SU-DHL-6 (cell line): Measurements from ENCODE around the gene NPAS3.

Source experiments
- H2AFZ ChIP-seq: fragments of 200-600 bp; sonication (generic); 2 replicates; pipeline ENCODE4 v1.6.1; 2014; ENCODE audit warnings: low read depth, mild to moderate bottlenecking, moderate library complexity, mixed read lengths, antibody characterized with exemption, low read length; ENCODE audit not compliant: severe bottlenecking
- H3F3A ChIP-seq: fragments of 200-600 bp; shearing (Covaris generic); 2 replicates; pipeline ENCODE4 v1.6.0; 2016; ENCODE audit warnings: antibody characterized with exemption, mild to moderate bottlenecking; ENCODE audit not compliant: insufficient read depth
- H3K27ac ChIP-seq: fragments of 200-600 bp; sonication (generic); 2 replicates; pipeline ENCODE4 v1.5.1; 2016; ENCODE audit warnings: low read depth, mild to moderate bottlenecking, low read length, moderate library complexity, mixed read lengths
- H3K27me3 ChIP-seq: fragments of 200-600 bp; sonication (generic), shearing (Covaris generic); 2 replicates; pipeline ENCODE4 v1.6.0; 2014; ENCODE audit warnings: mild to moderate bottlenecking, low read length
- H3K36me3 ChIP-seq: fragments of 200-600 bp; sonication (generic); 2 replicates; pipeline ENCODE4 v1.6.1; 2014; ENCODE audit warnings: mild to moderate bottlenecking, low read length, mixed read lengths
- H3K4me2 ChIP-seq: fragments of 300-600, 200-600 bp; shearing (Covaris generic), sonication (generic); 2 replicates; pipeline ENCODE4 v1.6.0; 2014; ENCODE audit warnings: low read length, low read depth, mild to moderate bottlenecking; ENCODE audit not compliant: poor library complexity, severe bottlenecking
- H3K4me3 ChIP-seq: fragments of 200-600 bp; sonication (generic); 2 replicates; pipeline ENCODE4 v1.5.1; 2014; ENCODE audit warnings: antibody characterized with exemption, low read length, mild to moderate bottlenecking, mixed read lengths; ENCODE audit not compliant: insufficient read depth, poor library complexity, severe bottlenecking
- H3K79me2 ChIP-seq: fragments of 200-600 bp; sonication (generic); 2 replicates; pipeline ENCODE4 v1.6.1; 2014; ENCODE audit warnings: mild to moderate bottlenecking, low read length, moderate library complexity; ENCODE audit not compliant: insufficient read depth
- H3K9ac ChIP-seq: fragments of 200-600 bp; sonication (generic); 2 replicates; pipeline ENCODE4 v1.7.0; 2014; ENCODE audit warnings: mild to moderate bottlenecking, low read length
- H3K9me2 ChIP-seq: fragments of 200-600 bp; sonication (generic); replicated peaks from 2 replicates; pipeline ENCODE4 v1.6.1; 2014; ENCODE audit warnings: low read length; ENCODE audit not compliant: insufficient read depth
- H3K9me3 ChIP-seq: fragments of 200-600 bp; sonication (generic); 2 replicates; pipeline ENCODE4 v1.6.1; 2014; ENCODE audit warnings: low read length, mixed read lengths; ENCODE audit not compliant: insufficient read depth
- H4K20me1 ChIP-seq: fragments of 200-600 bp; sonication (generic); 2 replicates; pipeline ENCODE4 v1.6.1; 2014; ENCODE audit warnings: low read depth, mild to moderate bottlenecking, antibody characterized with exemption, low read length, moderate library complexity, mixed read lengths
- CTCF ChIP-seq: fragments of 200-600 bp; sonication (generic); IDR thresholded peaks from one replicate; pipeline ENCODE4 v1.5.1; 2017; ENCODE audit warnings: antibody characterized with exemption, mild to moderate bottlenecking, low read length, moderate library complexity; ENCODE audit not compliant: insufficient read depth, poor library complexity, severe bottlenecking
- EZH2phosphoT487 ChIP-seq: fragments of 200-600 bp; sonication (generic), shearing (Covaris generic); conservative IDR thresholded peaks from 2 replicates; pipeline ENCODE4 v1.6.1; 2018; ENCODE audit warnings: mild to moderate bottlenecking, antibody characterized with exemption, low read length, moderate library complexity, mixed read lengths

The NPAS3 gene

GRCh38 chr14:33511851-33512640 lies 573.4 kb downstream of the NPAS3 start:
- no peak overlapping the region for H2AFZ ChIP-seq
- no peaks in the 10 kb centered on the region for H3F3A ChIP-seq
- no peak overlapping the region for H3K9ac ChIP-seq
- TF ChIP-seq EZH2phosphoT487 (no peak), CTCF (no peak)
- H3K4me2 ChIP-seq: no peak overlapping the region
- no peak overlapping the region for H3K27ac ChIP-seq
- no peaks in the 10 kb centered on the region for H3K36me3 ChIP-seq
- H3K9me3 ChIP-seq: no peaks in the 10 kb centered on the region
- no peaks in the 10 kb centered on the region for H3K27me3 ChIP-seq
- H3K9me2 ChIP-seq: no peaks in the 10 kb centered on the region
- H3K4me3 ChIP-seq: no peak overlapping the region
- no peaks in the 10 kb centered on the region for H3K79me2 ChIP-seq
- no peaks in the 10 kb centered on the region for H4K20me1 ChIP-seq

- Histone ChIP-seq H3K79me2 (no peaks in the 10 kb centered on the region), H3K27me3 (no peaks in the 10 kb centered on the region), H4K20me1 (no peaks in the 10 kb centered on the region), H3K9ac (no peak overlapping the region), H3K4me3 (no peak overlapping the region), H3K4me2 (no peak overlapping the region), H3K36me3 (no peaks in the 10 kb centered on the region), H2AFZ (no peak overlapping the region), H3K9me2 (no peaks in the 10 kb centered on the region), H3K9me3 (no peaks in the 10 kb centered on the region; the same call in 1 of the 2 replicates), H3F3A (no peaks in the 10 kb centered on the region), H3K27ac (no peak overlapping the region)
- TF ChIP-seq CTCF (no peak), EZH2phosphoT487 (no peak)
Observed at GRCh38 chr14:33515441-33515840, 576.8 kb downstream of the NPAS3 start.

GRCh38 chr14:33515899-33516298 lies 577.2 kb downstream of the NPAS3 start:
- Histone ChIP-seq H3K36me3 (no peaks in the 10 kb centered on the region), H3K4me2 (no peak overlapping the region), H3K9ac (no peak overlapping the region), H3K27ac (no peak overlapping the region), H3K79me2 (no peaks in the 10 kb centered on the region), H3K9me2 (no peaks in the 10 kb centered on the region), H3F3A (no peaks in the 10 kb centered on the region), H2AFZ (no peak overlapping the region), H3K4me3 (no peak overlapping the region), H4K20me1 (no peaks in the 10 kb centered on the region), H3K9me3 (no peaks in the 10 kb centered on the region; the same call in 1 of the 2 replicates), H3K27me3 (no peaks in the 10 kb centered on the region)
- TF ChIP-seq CTCF: no peak
- no peak for TF ChIP-seq EZH2phosphoT487
